GM12873 (cell line): ENCODE measurements around the gene XKRX.
A peak's percentile ranks its signal among the peaks of the same experiment; 100 is the strongest.

Experiments used
- TF ChIP-seq, protein P1 (sequence below): IDR thresholded peaks from 2 replicates; pipeline ENCODE4 v1.5.1; 2012; ENCODE audit warnings: low read depth, mild to moderate bottlenecking, moderate library complexity, low read length, control low read depth; ENCODE audit not compliant: insufficient read depth; ENCODE audit errors: missing control alignments

The XKRX gene

DNA sequence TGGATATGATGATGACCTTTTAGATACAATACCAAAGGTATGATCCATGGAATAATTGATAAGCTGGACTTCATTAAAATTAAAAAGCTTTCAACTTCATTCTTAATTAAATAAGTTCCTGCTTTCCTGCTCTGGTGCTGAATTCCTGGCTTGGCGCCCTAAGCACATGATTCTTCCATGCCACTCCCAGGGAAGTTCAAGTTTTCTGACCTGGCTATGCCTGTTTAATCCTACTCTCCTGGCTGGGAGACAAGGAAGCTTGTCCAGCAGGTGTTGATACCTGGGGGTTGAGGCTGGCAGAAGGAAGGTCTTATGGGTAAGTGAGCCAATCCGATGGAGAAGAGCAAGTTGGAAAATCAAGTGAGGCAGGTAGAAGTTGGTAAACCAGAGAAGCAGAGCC, 24.3 kb downstream of the XKRX start:
- TF ChIP-seq, protein P1, sequence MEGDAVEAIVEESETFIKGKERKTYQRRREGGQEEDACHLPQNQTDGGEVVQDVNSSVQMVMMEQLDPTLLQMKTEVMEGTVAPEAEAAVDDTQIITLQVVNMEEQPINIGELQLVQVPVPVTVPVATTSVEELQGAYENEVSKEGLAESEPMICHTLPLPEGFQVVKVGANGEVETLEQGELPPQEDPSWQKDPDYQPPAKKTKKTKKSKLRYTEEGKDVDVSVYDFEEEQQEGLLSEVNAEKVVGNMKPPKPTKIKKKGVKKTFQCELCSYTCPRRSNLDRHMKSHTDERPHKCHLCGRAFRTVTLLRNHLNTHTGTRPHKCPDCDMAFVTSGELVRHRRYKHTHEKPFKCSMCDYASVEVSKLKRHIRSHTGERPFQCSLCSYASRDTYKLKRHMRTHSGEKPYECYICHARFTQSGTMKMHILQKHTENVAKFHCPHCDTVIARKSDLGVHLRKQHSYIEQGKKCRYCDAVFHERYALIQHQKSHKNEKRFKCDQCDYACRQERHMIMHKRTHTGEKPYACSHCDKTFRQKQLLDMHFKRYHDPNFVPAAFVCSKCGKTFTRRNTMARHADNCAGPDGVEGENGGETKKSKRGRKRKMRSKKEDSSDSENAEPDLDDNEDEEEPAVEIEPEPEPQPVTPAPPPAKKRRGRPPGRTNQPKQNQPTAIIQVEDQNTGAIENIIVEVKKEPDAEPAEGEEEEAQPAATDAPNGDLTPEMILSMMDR, result no peak

DNA sequence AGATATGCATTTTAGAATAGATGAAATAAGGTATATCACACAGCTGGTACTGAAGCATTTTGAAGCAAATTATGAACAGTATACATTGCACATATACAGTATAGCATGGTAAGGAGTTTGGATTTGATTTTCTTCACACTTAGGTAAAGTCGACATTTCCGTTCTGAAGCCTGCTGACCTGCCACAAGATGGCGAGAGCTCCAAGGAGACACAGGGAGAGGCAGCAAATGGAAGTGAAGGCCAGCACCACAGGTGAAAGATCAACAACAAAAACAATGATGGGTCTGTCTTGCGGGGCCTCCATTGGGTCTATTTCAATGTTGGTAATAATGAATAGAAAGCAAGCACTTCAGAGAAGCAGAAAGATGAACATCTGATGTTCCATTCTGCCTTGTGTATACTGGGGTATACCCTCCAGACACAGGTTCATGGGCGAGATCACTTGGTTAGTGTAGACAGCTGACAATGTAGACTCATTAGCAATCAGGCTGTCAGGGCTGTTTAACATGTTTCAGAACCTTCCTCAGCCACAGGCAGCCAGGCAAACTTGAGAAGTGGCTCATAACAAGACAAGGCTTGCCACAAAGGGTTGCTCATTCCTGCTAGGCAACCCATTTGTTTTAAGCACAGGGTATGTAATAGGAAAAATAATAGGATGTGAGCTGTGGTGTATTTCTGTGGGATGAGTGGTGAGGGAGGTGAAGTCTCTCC, 33.2 kb downstream of the XKRX start:
- TF ChIP-seq, protein P1, result peak; percentile 59

DNA sequence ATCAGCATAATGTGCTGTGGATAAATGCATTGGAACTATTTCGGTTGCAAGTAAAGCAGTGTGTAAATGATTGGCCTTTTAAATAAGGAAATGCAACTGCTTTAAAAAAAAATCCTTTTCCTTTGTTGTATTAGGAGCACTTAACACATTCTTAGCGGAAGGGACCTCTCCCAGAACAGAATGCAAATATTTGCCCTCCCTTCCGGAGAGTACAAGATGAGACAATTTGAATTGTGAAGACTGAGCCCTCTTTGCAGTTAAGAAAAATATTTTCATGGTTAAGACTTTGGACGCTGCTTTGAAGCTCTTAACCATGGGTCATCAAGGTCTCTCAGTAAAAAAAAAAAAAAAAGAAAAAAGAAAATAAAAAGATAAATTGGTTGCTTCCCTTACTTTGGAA, 45.1 kb downstream of the XKRX start:
- TF ChIP-seq, protein P1, result no peak

DNA sequence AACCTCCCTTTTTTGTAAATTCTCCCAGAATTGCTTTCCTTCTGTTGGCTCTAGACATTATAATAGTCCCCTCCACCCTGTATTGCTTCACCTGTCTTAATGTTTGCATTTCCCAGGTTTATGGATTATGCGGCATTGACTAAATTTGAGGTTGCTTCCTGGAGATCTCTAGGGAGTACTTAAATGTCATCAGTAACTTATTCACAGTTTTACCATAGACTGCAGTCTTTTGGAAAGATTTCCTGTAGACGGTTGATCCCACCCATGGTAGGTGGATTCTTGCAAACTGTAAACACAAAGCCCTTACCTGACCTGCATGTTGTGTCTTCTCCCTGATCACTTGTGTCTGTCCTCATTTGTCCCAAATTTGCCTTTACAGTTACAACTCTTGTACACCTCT, 48.3 kb downstream of the XKRX start:
- TF ChIP-seq, protein P1, result no peak

DNA sequence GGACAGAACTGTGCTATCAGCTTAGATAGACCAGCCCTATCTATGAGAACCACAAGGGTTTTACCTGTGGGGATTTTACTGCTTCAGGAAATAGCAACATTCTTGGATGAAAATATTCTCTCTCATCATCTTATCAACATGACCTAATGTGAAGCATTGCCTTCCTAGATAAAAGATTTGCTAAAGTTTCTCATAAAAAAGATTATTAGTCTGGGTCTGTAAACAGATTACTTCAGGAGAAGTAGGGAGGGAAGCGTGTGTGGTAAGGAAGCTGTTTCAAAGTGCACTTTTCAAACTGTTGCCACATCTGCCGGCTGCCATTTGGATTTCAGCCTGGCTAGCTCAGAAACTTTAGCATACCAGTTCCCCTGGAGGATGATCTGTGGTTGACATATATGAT, 54.4 kb downstream of the XKRX start, which contains the start of gene NOX1:
Gene NOX1 (minus strand): TSS at position 35 of the 400 bp plus-strand sequence. CDS start 220 bp downstream, outside the sequence.
- TF ChIP-seq, protein P1, result no peak

DNA sequence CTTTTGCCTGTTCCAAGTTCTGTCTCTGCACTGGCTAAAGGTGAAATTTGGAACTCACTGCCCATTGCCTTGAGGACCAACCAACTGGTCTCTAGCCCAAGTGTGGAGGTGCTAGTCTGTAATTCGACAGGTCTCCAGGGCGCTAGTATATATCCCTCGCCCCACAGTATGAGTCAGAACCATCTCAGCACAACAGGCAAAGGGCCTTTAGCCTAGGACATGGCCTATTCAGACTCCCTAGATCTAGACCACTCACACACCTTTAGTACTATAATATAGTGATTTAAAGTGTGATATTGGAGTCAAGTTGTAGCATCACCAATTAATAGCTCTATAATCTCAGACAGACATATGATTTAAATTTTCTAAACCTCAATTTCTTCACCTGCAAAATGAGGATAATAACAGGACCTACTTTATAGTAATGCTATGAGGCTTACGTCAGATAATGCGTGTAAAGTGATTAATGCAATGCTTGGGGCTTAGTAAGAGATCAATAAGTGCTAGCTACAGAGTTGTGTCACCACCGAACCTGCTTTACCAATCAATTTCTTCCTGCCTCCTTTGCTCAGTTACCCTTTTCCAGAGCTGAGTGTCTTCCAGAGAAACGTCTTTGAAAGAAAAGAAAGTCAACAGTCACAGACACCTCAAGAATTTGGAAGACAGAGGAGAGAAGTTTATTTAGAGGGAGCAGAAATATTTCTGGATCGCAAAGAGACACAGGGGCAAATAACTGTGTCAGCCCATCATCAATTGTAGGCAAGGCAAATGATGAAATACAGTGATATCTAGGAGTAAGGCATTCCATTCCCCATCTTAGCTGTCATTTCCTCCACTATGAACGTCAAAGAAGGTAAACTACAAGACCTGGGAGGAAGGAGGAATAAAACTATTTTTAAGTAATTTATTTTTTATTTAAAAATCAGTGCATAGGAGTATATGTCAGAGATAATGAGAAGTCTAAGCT, 56.8 kb downstream of the XKRX start:
- TF ChIP-seq, protein P1, result no peak

DNA sequence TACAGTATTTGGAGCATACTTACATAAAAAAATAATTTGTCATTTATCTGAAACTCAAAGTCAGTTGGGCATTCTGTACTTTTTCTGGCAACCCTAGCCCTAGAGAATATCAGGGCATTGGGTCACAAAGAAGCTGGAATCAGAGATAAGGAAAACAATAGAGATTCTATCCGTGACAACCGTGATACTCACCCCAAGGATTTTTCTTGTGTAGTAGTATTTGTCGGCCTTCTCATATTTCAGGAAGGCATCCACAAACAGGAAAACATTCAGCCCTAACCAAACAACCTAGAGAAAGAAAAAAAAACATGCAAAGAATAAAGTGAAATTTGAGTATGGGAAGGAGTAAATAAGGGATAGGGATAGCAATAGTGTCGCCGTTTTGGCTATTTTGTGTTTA, 58.2 kb downstream of the XKRX start:
- TF ChIP-seq, protein P1, result no peak
